Loucy (cell line): Measurements from ENCODE around the gene UBAC2.

Experiments used
- CTCF ChIP-seq: fragments of 200-600 bp; sonication (generic); conservative IDR thresholded peaks from 2 replicates; pipeline ENCODE4 v1.5.1; 2014; ENCODE audit warnings: mild to moderate bottlenecking, antibody characterized with exemption, low read length
- EZH2phosphoT487 ChIP-seq: fragments of 200-600 bp; IDR thresholded peaks from 2 replicates; pipeline ENCODE4 v1.6.1; 2018; ENCODE audit warnings: antibody characterized with exemption, mild to moderate bottlenecking, moderate library complexity, borderline replicate concordance

GRCh38 chr13:99287551-99287950 lies 86.9 kb downstream of the UBAC2 start:
- TF ChIP-seq CTCF (no peak), EZH2phosphoT487 (no peak)
